ENCODE measurements around the gene CCDC3.

DNA sequence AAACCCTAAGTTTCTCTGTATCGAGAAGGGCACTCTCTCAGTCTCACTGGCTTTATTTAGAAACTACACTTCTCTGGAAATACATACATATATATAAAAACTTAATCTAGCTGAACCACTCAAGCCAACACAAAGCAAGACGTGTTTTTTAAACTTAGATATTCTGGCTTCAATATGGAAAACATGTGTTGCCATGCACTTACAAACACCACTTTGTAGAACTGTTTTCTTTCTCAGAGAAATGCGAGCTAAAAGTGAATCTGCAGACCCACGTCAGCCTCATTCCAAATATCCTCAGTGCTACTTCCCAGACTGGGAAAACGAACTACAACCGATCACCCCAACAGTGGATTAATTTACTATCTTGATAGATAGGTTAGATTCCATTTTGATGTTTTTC lies 1.7 kb downstream of the CCDC3 start:
- TF ChIP-seq, protein P1, sequence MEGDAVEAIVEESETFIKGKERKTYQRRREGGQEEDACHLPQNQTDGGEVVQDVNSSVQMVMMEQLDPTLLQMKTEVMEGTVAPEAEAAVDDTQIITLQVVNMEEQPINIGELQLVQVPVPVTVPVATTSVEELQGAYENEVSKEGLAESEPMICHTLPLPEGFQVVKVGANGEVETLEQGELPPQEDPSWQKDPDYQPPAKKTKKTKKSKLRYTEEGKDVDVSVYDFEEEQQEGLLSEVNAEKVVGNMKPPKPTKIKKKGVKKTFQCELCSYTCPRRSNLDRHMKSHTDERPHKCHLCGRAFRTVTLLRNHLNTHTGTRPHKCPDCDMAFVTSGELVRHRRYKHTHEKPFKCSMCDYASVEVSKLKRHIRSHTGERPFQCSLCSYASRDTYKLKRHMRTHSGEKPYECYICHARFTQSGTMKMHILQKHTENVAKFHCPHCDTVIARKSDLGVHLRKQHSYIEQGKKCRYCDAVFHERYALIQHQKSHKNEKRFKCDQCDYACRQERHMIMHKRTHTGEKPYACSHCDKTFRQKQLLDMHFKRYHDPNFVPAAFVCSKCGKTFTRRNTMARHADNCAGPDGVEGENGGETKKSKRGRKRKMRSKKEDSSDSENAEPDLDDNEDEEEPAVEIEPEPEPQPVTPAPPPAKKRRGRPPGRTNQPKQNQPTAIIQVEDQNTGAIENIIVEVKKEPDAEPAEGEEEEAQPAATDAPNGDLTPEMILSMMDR (IDR thresholded peaks at IDR 0.05; ENCODE audit: insufficient read depth, low read length, poor library complexity, severe bottlenecking): no peak
- TF ChIP-seq EZH2phosphoT487 (conservative IDR thresholded peaks at IDR 0.05; ENCODE audit: low read length): no peak
